Right lobe of liver (tissue), 4 donors: ENCODE data around the gene CDC42EP5.

Experiments
- POLR2A ChIP-seq: fragments of 450-650 bp; IDR thresholded peaks from one replicate; pipeline ENCODE4 v1.6.1; 2017; ENCODE audit warnings: antibody characterized with exemption, mild to moderate bottlenecking
- TF ChIP-seq, protein P1 (sequence below), 4 donors: fragments of 200-600 bp in 3 of 4; fragments of 450-650 bp in 1 of 4; IDR thresholded peaks; one replicate each; pipeline versions ENCODE4 v1.5.1 to v1.8.0; 2016 to 2022; ENCODE audit warnings: antibody characterized with exemption in 4 of 4, mild to moderate bottlenecking in 2 of 4
- donor health status: DM: no; HTN: no; CAD: no.
- donor health status: DM: no; HTN: no; CAD: no.
- donor health status: DM: no; HTN: yes; CAD: no.

DNA sequence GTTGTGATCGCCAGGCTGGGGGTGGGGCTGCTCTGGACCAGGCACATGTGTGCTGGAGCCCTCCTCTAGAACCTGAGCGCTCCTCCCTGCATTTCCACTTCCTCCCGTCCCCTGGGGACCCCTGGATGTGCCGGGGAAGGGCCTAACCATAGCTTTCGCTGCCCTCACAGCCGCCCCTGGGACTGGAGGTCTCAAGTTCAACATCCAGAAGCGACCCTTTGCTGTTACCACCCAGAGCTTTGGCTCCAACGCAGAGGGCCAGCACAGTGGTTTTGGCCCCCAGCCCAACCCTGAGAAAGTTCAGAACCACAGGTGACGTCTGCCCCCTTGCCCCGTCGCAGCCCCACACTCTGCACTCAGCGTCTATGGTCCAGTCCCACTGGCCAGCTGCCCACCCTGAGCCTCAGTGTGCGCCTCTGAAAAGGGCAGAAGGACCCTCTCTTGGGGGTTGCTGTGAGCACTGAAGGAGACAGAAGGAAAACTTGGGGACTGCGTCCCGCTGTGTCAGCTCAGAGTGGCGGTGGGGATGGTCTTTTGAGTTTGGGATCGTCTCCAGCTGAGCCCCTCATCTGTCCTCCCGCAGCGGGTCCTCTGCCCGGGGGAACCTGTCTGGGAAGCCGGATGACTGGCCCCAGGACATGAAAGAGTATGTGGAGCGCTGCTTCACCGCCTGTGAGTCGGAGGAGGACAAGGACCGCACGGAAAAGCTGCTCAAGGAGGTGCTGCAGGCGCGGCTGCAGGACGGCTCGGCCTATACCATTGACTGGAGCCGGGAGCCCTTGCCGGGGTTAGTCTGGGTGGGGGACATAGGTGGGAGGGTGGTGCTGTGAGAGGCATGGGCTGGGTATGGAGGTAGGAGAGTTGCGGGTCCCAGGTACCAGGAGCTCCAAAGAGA lies 18.1 kb downstream of the CDC42EP5 start:
- TF ChIP-seq POLR2A: no peak
- TF ChIP-seq, protein P1, sequence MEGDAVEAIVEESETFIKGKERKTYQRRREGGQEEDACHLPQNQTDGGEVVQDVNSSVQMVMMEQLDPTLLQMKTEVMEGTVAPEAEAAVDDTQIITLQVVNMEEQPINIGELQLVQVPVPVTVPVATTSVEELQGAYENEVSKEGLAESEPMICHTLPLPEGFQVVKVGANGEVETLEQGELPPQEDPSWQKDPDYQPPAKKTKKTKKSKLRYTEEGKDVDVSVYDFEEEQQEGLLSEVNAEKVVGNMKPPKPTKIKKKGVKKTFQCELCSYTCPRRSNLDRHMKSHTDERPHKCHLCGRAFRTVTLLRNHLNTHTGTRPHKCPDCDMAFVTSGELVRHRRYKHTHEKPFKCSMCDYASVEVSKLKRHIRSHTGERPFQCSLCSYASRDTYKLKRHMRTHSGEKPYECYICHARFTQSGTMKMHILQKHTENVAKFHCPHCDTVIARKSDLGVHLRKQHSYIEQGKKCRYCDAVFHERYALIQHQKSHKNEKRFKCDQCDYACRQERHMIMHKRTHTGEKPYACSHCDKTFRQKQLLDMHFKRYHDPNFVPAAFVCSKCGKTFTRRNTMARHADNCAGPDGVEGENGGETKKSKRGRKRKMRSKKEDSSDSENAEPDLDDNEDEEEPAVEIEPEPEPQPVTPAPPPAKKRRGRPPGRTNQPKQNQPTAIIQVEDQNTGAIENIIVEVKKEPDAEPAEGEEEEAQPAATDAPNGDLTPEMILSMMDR (IDR thresholded peaks at IDR 0.05): no peak
